Endothelial cell of umbilical vein (primary cell): ENCODE results near the gene HDAC4. TPM values are rescaled to one million over a fixed set of nuclear protein-coding genes. Genes with fewer than 3 reads are reported as not detected.

Experiments used
- BruUV-seq: library from RNA; stranded (reverse); fragments of 400-500 nt; replicated peaks from 2 replicates; lab custom pipeline; 2021; lab: Mats Ljungman, UMichigan
- CTCF ChIA-PET: fragments of 300-600, 350-600 bp; sonication (Branson Sonifier 250); formaldehyde crosslinking; loops from one replicate; lab custom pipeline; 2021; ENCODE audit warnings: antibody characterized with exemption, inconsistent platforms; lab: Charles Lee
- POLR2A ChIA-PET: fragments of 300-600, 350-600 bp; sonication (Branson Sonifier 250); formaldehyde crosslinking; loops from one replicate; lab custom pipeline; 2021; ENCODE audit warnings: antibody characterized with exemption, inconsistent platforms; lab: Charles Lee
- DNase-seq: peaks from one replicate; pipeline ENCODE4 v3.0.0-alpha.2; 2011; ENCODE audit warnings: low read depth, low spot score
- FAIRE-seq: peaks from 2 replicates; lab custom pipeline; 2011; peaks lifted over from hg19 to GRCh38; lab: Jason Lieb, UNC
- H2AFZ ChIP-seq: 2 replicates; pipeline ENCODE4 v1.6.0; 2012; ENCODE audit warnings: low read depth, low read length, control low read depth, inconsistent platforms
- H3K27ac ChIP-seq: 2 replicates; pipeline ENCODE4 v1.5.1; 2011; ENCODE audit warnings: low read depth, mild to moderate bottlenecking, control low read depth, low read length, moderate library complexity; ENCODE audit not compliant: insufficient read depth
- H3K27me3 ChIP-seq, 2 experiments: 2 replicates each; pipeline versions ENCODE4 v1.6.0 to v1.6.1; 2011; ENCODE audit warnings: low read length in 2 of 2, mixed read lengths in 1 of 2; ENCODE audit not compliant: control insufficient read depth in 2 of 2, insufficient read depth in 2 of 2
- H3K36me3 ChIP-seq, 2 experiments: 2 replicates in 1 of 2; 3 replicates in 1 of 2; pipeline ENCODE4 v1.5.1; 2011; ENCODE audit warnings: low read length in 2 of 2, mild to moderate bottlenecking in 1 of 2, moderate library complexity in 1 of 2; ENCODE audit not compliant: control insufficient read depth in 2 of 2, insufficient read depth in 2 of 2; ENCODE audit errors: extremely low read depth in 1 of 2
- H3K4me1 ChIP-seq: 3 replicates; pipeline ENCODE4 v1.5.1; 2011; ENCODE audit warnings: mild to moderate bottlenecking, low read length; ENCODE audit not compliant: control insufficient read depth, insufficient read depth; ENCODE audit errors: extremely low read depth
- H3K4me2 ChIP-seq: 2 replicates; pipeline ENCODE4 v1.6.1; 2011; ENCODE audit warnings: low read length, control low read depth, mixed read lengths; ENCODE audit not compliant: insufficient read depth
- H3K4me3 ChIP-seq, 3 experiments: fragments of 200-600 bp in 1 of 3; sonication (generic), shearing (Covaris generic) in 1 of 3; replicated peaks in 1 of 3; 2 replicates each; pipeline ENCODE4 v1.5.1; 2011 to 2016; ENCODE audit warnings: control low read depth in 3 of 3, low read length in 3 of 3, mild to moderate bottlenecking in 2 of 3, inconsistent platforms in 1 of 3, low read depth in 1 of 3, moderate library complexity in 1 of 3; ENCODE audit not compliant: insufficient read depth in 1 of 3
- H3K79me2 ChIP-seq: 2 replicates; pipeline ENCODE4 v1.6.0; 2012; ENCODE audit warnings: low read length, inconsistent platforms; ENCODE audit not compliant: control insufficient read depth, insufficient read depth
- H3K9ac ChIP-seq: replicated peaks from 2 replicates; pipeline ENCODE3; 2011; ENCODE audit warnings: low read length, control low read depth; ENCODE audit not compliant: insufficient read depth; ENCODE audit errors: extremely low read depth
- H3K9me1 ChIP-seq: replicated peaks from 3 replicates; pipeline ENCODE4 v1.6.0; 2011; ENCODE audit warnings: mild to moderate bottlenecking, low read length; ENCODE audit not compliant: control insufficient read depth, insufficient read depth; ENCODE audit errors: extremely low read depth
- H3K9me3 ChIP-seq: replicated peaks from 2 replicates; pipeline ENCODE4 v1.5.1; 2012; ENCODE audit warnings: low read length, inconsistent platforms; ENCODE audit not compliant: control insufficient read depth, insufficient read depth
- H4K20me1 ChIP-seq: replicated peaks from 2 replicates; pipeline ENCODE3; 2011; ENCODE audit warnings: mild to moderate bottlenecking, low read length; ENCODE audit not compliant: control insufficient read depth, insufficient read depth; ENCODE audit errors: extremely low read depth
- EZH2 ChIP-seq: IDR thresholded peaks from 2 replicates; pipeline ENCODE4 v1.6.1; 2012; ENCODE audit warnings: borderline replicate concordance, low read depth, mild to moderate bottlenecking, moderate library complexity, low read length, inconsistent platforms; ENCODE audit not compliant: severe bottlenecking
- FOS ChIP-seq: IDR thresholded peaks from 2 replicates; pipeline ENCODE4 v1.6.1; 2011; ENCODE audit warnings: mild to moderate bottlenecking, low read length, moderate library complexity, borderline replicate concordance; ENCODE audit not compliant: insufficient read depth
- GATA2 ChIP-seq: IDR thresholded peaks from 2 replicates; pipeline ENCODE4 v1.7.0; 2011; ENCODE audit warnings: low read depth, mild to moderate bottlenecking, moderate library complexity, mixed read lengths, low read length; ENCODE audit not compliant: insufficient read length, insufficient read depth
- JUN ChIP-seq: IDR thresholded peaks from 2 replicates; pipeline ENCODE4 v1.6.1; 2011; ENCODE audit warnings: borderline replicate concordance, low read depth; ENCODE audit not compliant: insufficient read length, insufficient read depth
- MYC ChIP-seq: IDR thresholded peaks from one replicate; pipeline ENCODE4 v1.6.1; 2011; ENCODE audit warnings: mild to moderate bottlenecking, low read depth, low read length
- POLR2A ChIP-seq: IDR thresholded peaks from 2 replicates; pipeline ENCODE4 v1.6.1; 2012; ENCODE audit warnings: low read depth, mild to moderate bottlenecking, control low read depth, low read length
- POLR2AphosphoS5 ChIP-seq: IDR thresholded peaks from 2 replicates; pipeline ENCODE4 v1.6.1; 2012; ENCODE audit warnings: low read depth, mild to moderate bottlenecking, control low read depth, low read length, moderate library complexity; ENCODE audit not compliant: insufficient read depth
- dilution Hi-C: fragments of 300-500 bp; cut with MboI; formaldehyde crosslinking; loops from one replicate; pipeline ENCODE4 v1.15.0; 2019; ENCODE audit warnings: low sequenced_read_pairs; ENCODE audit not compliant: extremely low pct_ligation_motif_present
- intact Hi-C: fragments of 100-400 bp; cut with micrococcal nuclease; formaldehyde crosslinking; loops from one replicate; pipeline ENCODE4 v1.10.0; 2022
- polyA plus RNA-seq, 4 experiments: library from polyadenylated mRNA; depleted of rRNA in 3 of 4; stranded (reverse) in 3 of 4; unstranded in 1 of 4; fragments of >200 nt; gene quantifications; 2 replicates each; pipeline versions ENCODE4 v1.2.1 to v1.2.3, GENCODE V29; 2011 to 2012; ENCODE audit warnings: missing spikeins in 1 of 4
- total RNA-seq: library from RNA; stranded (reverse); gene quantifications from 2 replicates; pipeline ENCODE4 v1.2.3, GENCODE V29; 2021
- TF ChIP-seq, protein P1 (sequence below), 2 donors: IDR thresholded peaks; 1 replicate in 1 of 2; 2 replicates in 1 of 2; pipeline ENCODE4 v1.5.1; 2011; ENCODE audit warnings: low read length in 2 of 2, mild to moderate bottlenecking in 2 of 2, moderate library complexity in 2 of 2, control low read depth in 1 of 2, inconsistent platforms in 1 of 2, low read depth in 1 of 2; ENCODE audit not compliant: insufficient read depth in 1 of 2; ENCODE audit errors: extremely low read depth in 1 of 2
- TF ChIP-seq, protein P2 (sequence below): IDR thresholded peaks from 2 replicates; pipeline ENCODE4 v1.6.1; 2011; ENCODE audit not compliant: insufficient read depth, insufficient read length

The HDAC4 gene
- total and polyA plus RNA-seq, 2 donors (not counting 3 experiments of a cell fraction or from before 2014, with no cell fraction given), result 13.4 to 33.0 TPM

DNA sequence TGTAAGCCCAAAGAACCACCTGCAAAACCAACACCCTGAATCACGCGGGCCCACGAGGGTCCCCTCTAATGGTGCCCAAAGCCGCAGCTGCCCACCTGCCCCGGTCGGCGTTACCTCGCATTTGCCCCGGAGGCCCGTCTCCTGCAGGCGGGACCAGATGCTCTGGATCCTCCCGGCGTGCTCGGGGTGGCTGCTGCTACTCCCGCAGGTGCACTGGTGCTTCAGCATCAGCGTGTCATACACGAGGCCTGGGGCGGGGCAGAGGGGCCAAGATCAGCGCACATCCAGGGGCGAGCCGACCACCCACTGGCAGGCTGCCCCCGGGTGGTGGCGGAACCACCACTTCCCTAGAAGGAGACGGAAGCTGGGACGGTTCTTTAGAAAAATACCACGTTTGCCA, 292.9 kb downstream of the HDAC4 start:
- no peaks in the 10 kb centered on the region for H3K79me2 ChIP-seq
- H3K27ac ChIP-seq, result no peak overlapping the region
- dilution Hi-C loops (no loop called here), intact Hi-C loops (no loop called here)
- H3K9ac ChIP-seq, result no peak overlapping the region
- no peak overlapping the region for H3K4me2 ChIP-seq
- no TSS peak for BruUV-seq
- DNase-seq (no peak), FAIRE-seq (no peak)
- ChIA-PET CTCF (interaction anchor here (1.4 to 2.0 kb wide), 2 partner anchors 72 to 76 kb away, joined by 3 to 9 read pairs; no protein-coding TSS in a partner anchor), POLR2A (no interaction called here)
- H3K27me3 ChIP-seq, result no peaks in the 10 kb centered on the region
- H3K4me3 ChIP-seq, result no peak overlapping the region
- H3K9me3 ChIP-seq, result no peaks in the 10 kb centered on the region
- H2AFZ ChIP-seq, result no peak overlapping the region
- H4K20me1 ChIP-seq, result no peaks in the 10 kb centered on the region
- H3K4me1 ChIP-seq, result no peaks in the 10 kb centered on the region
- H3K9me1 ChIP-seq, result no peaks in the 10 kb centered on the region
- no peaks in the 10 kb centered on the region for H3K36me3 ChIP-seq
- TF ChIP-seq POLR2AphosphoS5 (no peak), EZH2 (no peak), FOS (no peak), GATA2 (no peak), POLR2A (no peak), JUN (no peak), MYC (no peak)
- TF ChIP-seq, protein P1, sequence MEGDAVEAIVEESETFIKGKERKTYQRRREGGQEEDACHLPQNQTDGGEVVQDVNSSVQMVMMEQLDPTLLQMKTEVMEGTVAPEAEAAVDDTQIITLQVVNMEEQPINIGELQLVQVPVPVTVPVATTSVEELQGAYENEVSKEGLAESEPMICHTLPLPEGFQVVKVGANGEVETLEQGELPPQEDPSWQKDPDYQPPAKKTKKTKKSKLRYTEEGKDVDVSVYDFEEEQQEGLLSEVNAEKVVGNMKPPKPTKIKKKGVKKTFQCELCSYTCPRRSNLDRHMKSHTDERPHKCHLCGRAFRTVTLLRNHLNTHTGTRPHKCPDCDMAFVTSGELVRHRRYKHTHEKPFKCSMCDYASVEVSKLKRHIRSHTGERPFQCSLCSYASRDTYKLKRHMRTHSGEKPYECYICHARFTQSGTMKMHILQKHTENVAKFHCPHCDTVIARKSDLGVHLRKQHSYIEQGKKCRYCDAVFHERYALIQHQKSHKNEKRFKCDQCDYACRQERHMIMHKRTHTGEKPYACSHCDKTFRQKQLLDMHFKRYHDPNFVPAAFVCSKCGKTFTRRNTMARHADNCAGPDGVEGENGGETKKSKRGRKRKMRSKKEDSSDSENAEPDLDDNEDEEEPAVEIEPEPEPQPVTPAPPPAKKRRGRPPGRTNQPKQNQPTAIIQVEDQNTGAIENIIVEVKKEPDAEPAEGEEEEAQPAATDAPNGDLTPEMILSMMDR (IDR thresholded peaks at IDR 0.05; ENCODE audit: extremely low read depth in 1 of 2, insufficient read depth in 1 of 2, low read depth in 1 of 2, low read length in 2 of 2), result no peak
- TF ChIP-seq, protein P2, sequence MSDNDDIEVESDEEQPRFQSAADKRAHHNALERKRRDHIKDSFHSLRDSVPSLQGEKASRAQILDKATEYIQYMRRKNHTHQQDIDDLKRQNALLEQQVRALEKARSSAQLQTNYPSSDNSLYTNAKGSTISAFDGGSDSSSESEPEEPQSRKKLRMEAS, result no peak
